ENCODE measurements around the gene ELAVL4. TPM values are rescaled to one million over a fixed set of nuclear protein-coding genes. Genes with fewer than 3 reads are reported as not detected.

The ELAVL4 gene
- total RNA-seq = not detected

DNA sequence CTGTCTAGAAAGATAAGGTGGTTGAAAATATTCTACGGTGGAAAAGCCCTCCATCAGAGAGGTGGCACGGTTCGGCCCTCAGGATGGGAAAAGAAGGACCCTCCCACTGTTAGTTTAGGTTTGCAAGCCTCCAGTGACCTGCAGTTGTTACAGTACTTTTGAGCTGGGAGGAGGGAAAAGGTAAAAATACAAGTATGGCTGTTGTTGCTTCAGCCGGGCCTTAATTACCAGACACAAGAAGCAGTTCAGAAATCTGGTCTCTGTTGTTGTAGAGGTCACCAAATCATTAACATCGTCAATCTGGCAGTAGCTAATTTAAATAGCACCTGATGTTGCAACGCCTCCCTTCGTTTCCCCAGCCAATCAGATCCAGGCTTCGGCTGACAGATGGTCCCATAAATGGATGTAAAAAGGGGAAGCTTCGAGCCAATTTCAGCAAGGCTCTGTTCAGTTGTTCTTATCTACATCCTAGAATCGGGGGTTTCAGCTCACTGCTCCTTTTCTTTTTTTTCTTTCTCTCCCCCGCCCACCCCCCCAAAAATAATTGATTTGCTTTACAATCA lies at the start of gene ELAVL4:
Gene ELAVL4, plus strand, starts transcription at position 424 of the 563 bp plus-strand sequence. CDS start 270 bp downstream, outside the sequence.

Other genes starting within 250 kb of the ELAVL4 start
- not detected for gene AGBL4, start 85.0 kb upstream of the ELAVL4 start, total RNA-seq